Islet of Langerhans (tissue), 1 donor: ENCODE data around the gene TMCC2.
"Not testable (repeated sequence)": the region's sequence is repeated elsewhere in the genome, so short reads cannot be mapped to it uniquely, and the experiment has no call there.

Source experiments
- FAIRE-seq: peaks from one replicate; lab custom pipeline; 2011; peaks lifted over from hg19 to GRCh38; lab: Jason Lieb, UNC

Gene TMCC2

DNA sequence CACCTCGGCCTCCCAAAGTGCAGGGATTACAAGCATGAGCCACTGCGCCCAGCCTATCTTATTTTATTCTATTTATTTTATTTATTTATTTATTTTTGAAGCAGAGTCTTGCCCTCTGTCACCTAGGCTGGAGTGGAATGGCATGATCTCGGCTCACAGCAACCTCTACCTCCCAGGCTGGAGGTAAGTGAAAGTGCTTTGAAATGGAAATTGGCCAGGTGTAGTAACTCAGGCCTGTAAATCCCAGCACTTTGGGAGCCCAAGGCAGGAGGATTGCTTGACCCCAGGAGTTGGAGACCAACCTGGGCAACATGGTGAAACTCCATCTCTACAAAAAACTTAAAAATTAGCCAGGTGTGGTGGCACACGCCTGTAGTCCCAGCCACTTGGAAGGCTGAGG is 11.2 kb upstream of the TMCC2 start:
- no peak for FAIRE-seq

DNA sequence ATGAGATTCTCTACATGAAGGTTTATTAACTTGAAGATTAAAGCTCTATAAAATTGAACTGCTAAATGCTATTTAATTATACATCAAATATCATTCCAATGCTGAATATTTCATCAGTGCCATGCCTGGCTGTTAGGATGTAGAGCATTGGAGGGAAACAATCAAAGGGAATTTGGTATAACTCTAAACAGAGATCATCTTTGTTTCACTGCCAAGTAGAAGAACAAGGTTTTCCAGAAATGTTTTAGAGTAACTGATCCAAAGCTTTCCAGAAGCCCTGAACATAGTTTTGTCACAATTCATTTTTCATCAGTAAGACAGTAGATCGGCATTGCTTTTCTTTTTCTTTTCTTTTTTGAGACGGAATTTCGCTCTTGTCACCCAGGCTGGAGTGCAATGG is 10.3 kb upstream of the TMCC2 start:
- no peak for FAIRE-seq

DNA sequence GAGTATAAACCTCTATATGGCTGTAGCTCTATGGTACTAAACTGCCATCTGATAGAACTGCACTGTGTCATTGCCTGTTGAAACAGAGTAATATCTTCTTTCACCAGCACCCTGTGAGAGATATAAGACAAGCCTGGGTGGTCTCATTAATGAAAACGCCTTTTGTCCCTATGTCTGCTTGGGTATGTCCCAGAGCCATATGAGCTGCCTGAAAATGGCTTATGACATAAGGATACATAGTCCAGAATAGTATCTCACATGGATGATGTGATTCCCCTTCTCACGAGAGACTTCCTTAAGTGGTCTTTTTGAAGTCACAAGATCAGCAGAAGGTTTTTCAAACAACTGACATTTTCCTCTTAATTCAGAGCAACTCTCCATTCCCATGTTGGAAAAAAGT is 7.3 kb upstream of the TMCC2 start:
- FAIRE-seq = no peak

DNA sequence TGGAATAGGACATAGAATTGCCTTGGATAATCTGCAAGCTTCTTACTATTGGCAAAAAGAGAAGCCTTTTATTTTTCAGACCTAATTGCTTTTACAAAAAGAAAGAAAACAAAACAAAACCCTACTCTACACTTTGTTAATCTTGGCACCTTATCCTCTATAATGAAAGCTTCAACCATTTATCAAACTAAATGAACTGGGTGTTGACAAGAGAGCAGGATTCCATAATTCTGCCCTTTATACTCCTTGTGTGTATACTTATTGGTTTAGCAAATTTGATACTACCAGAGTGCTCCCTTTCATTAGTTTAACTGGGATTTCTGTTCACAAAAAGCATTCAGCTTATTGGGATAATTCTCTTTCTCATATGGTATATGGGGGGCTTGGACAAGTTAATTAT is 3.0 kb upstream of the TMCC2 start:
- no peak for FAIRE-seq

DNA sequence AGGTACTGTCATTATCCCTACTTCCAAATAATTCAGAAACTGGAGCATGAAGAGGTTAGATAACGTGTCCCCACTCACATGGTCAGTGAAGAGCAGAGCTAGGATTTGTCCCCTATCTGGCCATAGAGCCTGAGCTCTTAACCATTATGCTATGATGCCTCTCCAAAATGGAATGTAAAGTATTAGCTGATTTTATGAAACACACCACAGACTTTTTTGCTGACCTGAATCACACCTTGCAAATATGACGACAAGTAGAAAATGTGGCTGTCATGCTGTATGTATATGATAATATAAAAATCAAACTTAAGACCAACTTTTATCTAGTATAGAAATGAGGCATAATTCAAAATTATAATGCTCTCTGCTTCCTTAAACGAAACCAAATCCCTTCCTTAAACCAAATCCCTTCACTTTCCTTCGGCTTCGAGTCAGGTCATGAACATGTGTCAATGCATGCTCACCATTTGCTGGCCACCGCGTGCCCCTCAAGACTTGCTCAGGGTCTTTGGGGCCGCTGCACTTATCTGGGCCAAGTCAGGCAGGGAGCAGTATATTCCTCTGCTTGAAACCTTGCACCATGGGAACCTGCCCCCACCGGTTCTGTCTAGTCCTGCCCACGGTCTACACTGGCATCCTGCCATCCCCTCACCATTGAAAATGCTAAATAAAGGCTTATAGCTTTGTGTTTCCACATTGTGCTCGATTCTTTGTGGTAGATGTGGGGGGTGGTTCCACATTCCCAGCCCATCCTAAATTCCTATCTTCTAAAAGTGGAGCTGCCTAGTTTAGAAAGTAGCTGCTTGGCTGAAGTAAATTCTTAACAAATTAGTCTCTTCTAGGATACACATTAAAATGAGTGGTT is 1.6 kb upstream of the TMCC2 start:
- FAIRE-seq = no peak

GRCh38 chr1:205226868-205227583 is 720 bp upstream of the TMCC2 start:
- FAIRE-seq = no peak

DNA sequence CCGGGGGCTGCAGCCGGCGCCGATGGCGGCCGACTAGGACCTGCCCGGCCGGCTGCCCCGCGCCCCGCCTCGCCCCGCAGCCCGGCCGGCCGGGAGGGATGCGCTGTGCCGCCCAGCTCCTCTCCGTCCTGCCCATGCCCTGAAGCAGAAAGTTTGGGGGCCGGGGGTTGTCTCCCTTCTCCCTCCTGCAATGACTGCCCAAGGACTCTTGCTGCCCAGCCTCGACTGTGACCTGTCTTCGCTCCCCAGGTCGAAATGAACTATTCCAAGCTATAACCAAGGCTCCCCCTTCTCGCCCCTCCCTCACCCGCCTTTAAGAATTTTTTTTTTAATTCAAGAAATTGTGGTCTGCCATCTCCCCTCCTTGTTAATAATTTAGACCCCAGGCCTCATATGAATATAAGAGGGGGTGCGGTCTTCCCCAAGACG is 361 bp downstream of the TMCC2 start:
- no peak for FAIRE-seq

GRCh38 chr1:205229399-205229871 is 1.7 kb downstream of the TMCC2 start:
- FAIRE-seq = no peak

DNA sequence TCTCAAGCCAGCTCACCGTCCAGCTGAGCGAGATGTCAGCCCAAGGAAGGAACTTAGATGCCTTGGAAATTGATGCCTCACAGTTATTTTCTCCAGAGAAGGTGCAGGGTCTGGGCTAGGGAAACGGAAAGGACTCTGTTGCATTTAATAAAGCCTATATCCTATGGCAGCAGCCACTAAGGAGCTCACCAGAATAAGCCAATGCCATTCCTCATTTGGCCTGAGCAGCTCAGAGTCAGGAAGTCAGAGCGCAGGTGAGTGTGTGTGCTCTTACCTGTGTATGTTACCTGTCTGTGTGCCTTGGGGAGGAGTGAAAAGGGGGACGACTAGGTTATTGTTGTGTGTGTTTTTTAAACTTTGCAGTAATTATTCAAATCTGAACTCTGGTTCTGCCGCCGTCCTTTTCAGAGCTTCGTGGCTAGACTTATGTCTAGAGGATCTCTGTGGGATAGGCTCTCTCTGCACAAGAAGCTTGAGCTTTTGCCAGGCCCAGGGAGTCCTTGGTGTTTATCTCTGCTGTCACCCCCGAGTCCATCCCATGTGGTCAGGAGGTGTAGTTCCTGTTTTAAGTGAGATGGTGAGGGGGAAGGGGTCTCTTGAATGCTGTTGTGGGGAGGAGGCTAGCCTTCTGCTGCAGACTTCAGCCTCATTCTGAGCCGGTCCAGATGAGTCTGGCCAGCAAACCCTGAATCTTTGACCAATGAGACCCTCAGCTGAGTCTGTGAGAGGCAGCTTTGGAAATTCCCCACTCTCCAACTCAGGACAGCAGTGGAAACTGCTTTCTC is 2.4 kb downstream of the TMCC2 start:
- no peak for FAIRE-seq

- FAIRE-seq = no peak
These were observed 3.2 kb downstream of the TMCC2 start for GRCh38 chr1:205230982-205231381.

GRCh38 chr1:205232127-205232820 is 4.5 kb downstream of the TMCC2 start:
- no peak for FAIRE-seq

- FAIRE-seq = no peak
These were observed 5.2 kb downstream of the TMCC2 start for GRCh38 chr1:205232945-205233397.

DNA sequence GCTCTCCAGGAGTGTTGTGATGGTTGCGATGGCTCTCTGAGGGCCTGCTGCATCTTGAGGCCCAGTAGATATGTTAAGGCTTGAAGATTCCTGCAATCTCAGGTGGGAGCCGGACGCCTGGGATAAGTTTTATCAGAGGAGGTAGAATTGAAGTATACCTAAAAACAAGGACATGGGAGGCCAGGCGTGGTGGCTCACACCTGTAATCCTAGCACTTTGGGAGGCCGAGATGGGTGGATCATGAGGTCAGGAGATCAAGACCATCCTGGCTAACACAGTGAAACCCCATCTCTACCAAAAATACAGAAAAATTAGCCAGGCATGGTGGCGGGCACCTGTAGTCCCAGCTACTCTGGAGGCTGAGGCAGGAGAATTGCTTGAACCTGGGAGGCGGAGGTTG is 6.2 kb downstream of the TMCC2 start:
- not testable (repeated sequence) for FAIRE-seq

DNA sequence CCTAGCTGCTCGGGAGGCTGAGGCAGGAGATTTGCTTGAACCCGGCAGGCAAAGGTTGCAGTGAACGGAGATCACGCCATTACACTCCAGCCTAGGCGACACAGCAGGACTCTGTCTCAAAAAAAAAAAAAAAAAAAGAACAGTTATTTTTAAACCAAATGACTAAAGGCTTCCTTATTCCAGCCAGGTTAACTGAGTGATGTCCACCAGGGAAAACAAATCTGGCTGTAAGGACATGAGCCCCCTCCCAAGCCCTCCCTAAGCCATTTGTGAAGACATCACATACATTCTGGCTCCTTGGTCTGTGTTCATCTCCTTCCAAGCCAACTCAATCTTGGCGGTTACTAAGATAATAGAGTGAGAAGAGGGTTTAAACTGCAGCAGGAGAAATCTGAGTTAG is 8.2 kb downstream of the TMCC2 start:
- FAIRE-seq = no peak

- no peak for FAIRE-seq
These were observed 8.8 kb downstream of the TMCC2 start for GRCh38 chr1:205236526-205236925.

DNA sequence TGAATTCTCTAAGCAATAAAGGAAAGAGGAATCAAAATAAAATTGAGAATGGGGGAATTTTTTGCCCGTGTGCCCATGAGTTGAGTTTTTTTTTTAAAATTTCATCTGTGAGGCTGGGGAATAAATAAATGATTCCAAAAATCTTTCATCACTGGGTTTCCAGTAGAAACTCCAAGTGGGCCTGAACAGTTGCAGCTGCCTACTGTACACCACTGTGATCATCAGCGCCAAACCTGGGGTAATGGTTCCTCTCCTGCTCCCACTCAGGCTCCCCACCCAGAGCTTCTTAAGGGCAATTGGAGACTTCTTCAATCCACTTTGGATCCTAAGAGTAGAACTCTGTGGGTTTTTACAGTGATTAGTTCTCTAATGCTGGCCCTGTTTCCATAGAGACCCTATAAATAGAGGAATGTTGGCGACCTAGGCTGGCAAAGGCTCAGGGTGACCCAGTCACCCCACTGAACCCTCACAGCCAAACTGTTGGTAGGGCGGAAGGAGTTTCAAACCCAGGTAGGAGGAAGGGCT is 9.3 kb downstream of the TMCC2 start:
- FAIRE-seq = no peak

- no peak for FAIRE-seq
These were observed 10.1 kb downstream of the TMCC2 start for GRCh38 chr1:205237526-205238484.

DNA sequence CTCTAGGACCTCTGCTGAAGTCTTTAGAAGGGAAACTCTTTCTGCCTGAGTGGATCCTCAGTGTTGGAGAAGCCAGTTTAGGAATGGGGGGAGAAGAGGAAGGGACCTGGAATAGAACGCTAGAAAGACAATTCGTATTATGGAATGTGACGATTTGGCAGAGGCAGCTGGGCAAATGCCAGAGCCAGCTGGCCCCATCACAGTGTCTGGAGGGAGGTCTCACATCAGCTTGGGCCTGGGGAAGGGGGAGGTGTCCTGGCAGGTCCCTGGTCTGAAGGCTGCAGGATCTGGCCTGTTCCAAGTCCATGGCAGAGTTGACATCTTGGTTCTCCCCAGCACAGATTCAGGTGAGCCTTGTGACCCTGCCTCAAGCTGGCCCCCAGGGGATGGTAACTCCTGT is 11.3 kb downstream of the TMCC2 start:
- no peak for FAIRE-seq

GRCh38 chr1:205240118-205240517 is 12.4 kb downstream of the TMCC2 start:
- FAIRE-seq = no peak

GRCh38 chr1:205240569-205240968 is 12.8 kb downstream of the TMCC2 start:
- no peak for FAIRE-seq
